ENCODE data around the gene SPRYD7. TPM values are rescaled to one million over a fixed set of nuclear protein-coding genes. Genes with fewer than 3 reads are reported as not detected.

SPRYD7 gene
- total RNA-seq, result 14.6 TPM
- long read RNA-seq, transcript SPRYD7-201 (5 exons, 3,053 nt), result major isoform, 24 of 35 reads
- long read RNA-seq, partial matches to known transcripts, result 0 of 35 reads
- long read RNA-seq, other reads (novel, unspliced or antisense), result 8 of 35 reads

GRCh38 chr13:49936075-49936967 is at the start of gene SPRYD7:
Gene SPRYD7, minus strand, starts transcription at chr13:49936340. Its CDS starts 105 bp downstream, at chr13:49936235.
- ATAC-seq (peak; percentile 99), DNase-seq (peak; percentile 100)
- Histone ChIP-seq H3K27me3 (no peaks in the 10 kb centered on the region), H3K9me3 (no peaks in the 10 kb centered on the region), H3K36me3 (no peaks in the 10 kb centered on the region), H3K4me1 (peaks cover 17% of the 10 kb centered on the region), H3K4me3 (peak within 1 kb of the TSS; percentile 68), H3K27ac (peak within 1 kb of the TSS; percentile 84)
- intact Hi-C loops (cut with DNase I), result no loop called here
- peak; percentile 95 for TF ChIP-seq CTCF (IDR thresholded peaks at IDR 0.05)

- no peaks in the 10 kb centered on the region for H3K27me3 ChIP-seq
- ATAC-seq (no peak), DNase-seq (no peak)
- H3K4me1 ChIP-seq, result no peaks in the 10 kb centered on the region
- H3K27ac ChIP-seq, result no peak overlapping the region
- H3K4me3 ChIP-seq, result no peak overlapping the region
- peaks cover 4% of the 10 kb centered on the region for H3K36me3 ChIP-seq
- TF ChIP-seq CTCF (IDR thresholded peaks at IDR 0.05), result no peak
- intact Hi-C loops (cut with DNase I), result no loop called here
- no peaks in the 10 kb centered on the region for H3K9me3 ChIP-seq
Observed at GRCh38 chr13:49985129-49985528, 49.0 kb upstream of the SPRYD7 start.

GRCh38 chr13:49980266-49980665 is 44.1 kb upstream of the SPRYD7 start:
- ATAC-seq (no peak), DNase-seq (no peak)
- Histone ChIP-seq H3K4me1 (no peaks in the 10 kb centered on the region), H3K27me3 (no peaks in the 10 kb centered on the region), H3K27ac (no peak overlapping the region), H3K9me3 (no peaks in the 10 kb centered on the region), H3K4me3 (no peak overlapping the region), H3K36me3 (no peaks in the 10 kb centered on the region)
- intact Hi-C loops (cut with DNase I), result no loop called here
- TF ChIP-seq CTCF (IDR thresholded peaks at IDR 0.05), result no peak

GRCh38 chr13:49977992-49978391 is 41.9 kb upstream of the SPRYD7 start:
- Histone ChIP-seq H3K27ac (no peak overlapping the region), H3K4me1 (no peaks in the 10 kb centered on the region), H3K27me3 (no peaks in the 10 kb centered on the region), H3K36me3 (no peaks in the 10 kb centered on the region), H3K4me3 (no peak overlapping the region), H3K9me3 (no peaks in the 10 kb centered on the region)
- intact Hi-C loops (cut with DNase I), result no loop called here
- no peak for DNase-seq
- no peak for TF ChIP-seq CTCF (IDR thresholded peaks at IDR 0.05)
- peak; percentile 13 for ATAC-seq

- H3K9me3 ChIP-seq, result no peaks in the 10 kb centered on the region
- H3K4me3 ChIP-seq, result no peak overlapping the region
- TF ChIP-seq CTCF (IDR thresholded peaks at IDR 0.05), result peak; percentile 92
- H3K27ac ChIP-seq, result no peak overlapping the region
- ATAC-seq, result peak; percentile 93
- DNase-seq, result peak; percentile 76
- intact Hi-C loops (cut with DNase I), result no loop called here
- no peaks in the 10 kb centered on the region for H3K36me3 ChIP-seq
- no peaks in the 10 kb centered on the region for H3K4me1 ChIP-seq
- no peaks in the 10 kb centered on the region for H3K27me3 ChIP-seq
Observed at GRCh38 chr13:49976314-49977258, 40.4 kb upstream of the SPRYD7 start.
